MCF 10A (cell line): ENCODE measurements around the gene SLC22A23. TPM values are rescaled to one million over a fixed set of nuclear protein-coding genes. Genes with fewer than 3 reads are reported as not detected.
"Not testable (repeated sequence)": the region's sequence is repeated elsewhere in the genome, so short reads cannot be mapped to it uniquely, and the experiment has no call there.

Source experiments
- BruUV-seq: library from RNA; stranded (reverse); fragments of 400-500 nt; replicated peaks from 2 replicates; lab custom pipeline; 2021; lab: Mats Ljungman, UMichigan
- CTCF ChIA-PET: fragments of 300-600 bp; sonication (Branson Sonifier 250); formaldehyde crosslinking; extraction: SDS; loops from one replicate; lab custom pipeline; 2021; ENCODE audit warnings: antibody characterized with exemption, inconsistent platforms; lab: Yijun Ruan, JAX
- POLR2A ChIA-PET: fragments of 300-600, 350-650 bp; sonication (Branson Sonifier 250); formaldehyde crosslinking; extraction: SDS; loops from one replicate; lab custom pipeline; 2020; ENCODE audit warnings: antibody characterized with exemption, inconsistent platforms; lab: Yijun Ruan, JAX
- DNase-seq: peaks from one replicate; pipeline ENCODE4 v3.0.0-alpha.2; 2018; ENCODE audit not compliant: unreplicated experiment
- H3K27ac Mint-ChIP-seq: one replicate; pipeline ENCODE4 v1.8.0; 2022; ENCODE audit warnings: mild to moderate bottlenecking, low read depth, mixed read lengths; ENCODE audit not compliant: unreplicated experiment
- H3K27me3 Mint-ChIP-seq: one replicate; pipeline ENCODE4 v1.8.0; 2022; ENCODE audit warnings: mixed read lengths; ENCODE audit not compliant: insufficient read depth, unreplicated experiment
- H3K36me3 Mint-ChIP-seq: one replicate; pipeline ENCODE4 v1.8.0; 2022; ENCODE audit warnings: mild to moderate bottlenecking, moderate library complexity, mixed read lengths; ENCODE audit not compliant: insufficient read depth, unreplicated experiment
- H3K4me1 Mint-ChIP-seq: one replicate; pipeline ENCODE4 v1.8.0; 2022; ENCODE audit warnings: mixed read lengths; ENCODE audit not compliant: insufficient read depth, unreplicated experiment
- H3K4me3 Mint-ChIP-seq: one replicate; pipeline ENCODE4 v1.8.0; 2022; ENCODE audit warnings: mild to moderate bottlenecking, moderate library complexity, mixed read lengths; ENCODE audit not compliant: unreplicated experiment
- H3K9me3 Mint-ChIP-seq: one replicate; pipeline ENCODE4 v1.8.0; 2022; ENCODE audit warnings: mixed read lengths; ENCODE audit not compliant: unreplicated experiment
- intact Hi-C: fragments of 100-400 bp; cut with micrococcal nuclease; formaldehyde crosslinking; loops from 2 replicates; pipeline ENCODE4 v1.14.1; 2022
- total RNA-seq: library from RNA; stranded (reverse); gene quantifications from 2 replicates; pipeline ENCODE4 v1.2.3, GENCODE V29; 2022
- TF ChIP-seq, protein P1 (sequence below): fragments of 200-600 bp; IDR thresholded peaks from one replicate; pipeline ENCODE4 v1.8.0; 2022; ENCODE audit warnings: antibody characterized with exemption, mild to moderate bottlenecking; ENCODE audit not compliant: unreplicated experiment

The SLC22A23 gene
- total RNA-seq, 1 experiment from 2014 or later = 11.9 TPM

DNA sequence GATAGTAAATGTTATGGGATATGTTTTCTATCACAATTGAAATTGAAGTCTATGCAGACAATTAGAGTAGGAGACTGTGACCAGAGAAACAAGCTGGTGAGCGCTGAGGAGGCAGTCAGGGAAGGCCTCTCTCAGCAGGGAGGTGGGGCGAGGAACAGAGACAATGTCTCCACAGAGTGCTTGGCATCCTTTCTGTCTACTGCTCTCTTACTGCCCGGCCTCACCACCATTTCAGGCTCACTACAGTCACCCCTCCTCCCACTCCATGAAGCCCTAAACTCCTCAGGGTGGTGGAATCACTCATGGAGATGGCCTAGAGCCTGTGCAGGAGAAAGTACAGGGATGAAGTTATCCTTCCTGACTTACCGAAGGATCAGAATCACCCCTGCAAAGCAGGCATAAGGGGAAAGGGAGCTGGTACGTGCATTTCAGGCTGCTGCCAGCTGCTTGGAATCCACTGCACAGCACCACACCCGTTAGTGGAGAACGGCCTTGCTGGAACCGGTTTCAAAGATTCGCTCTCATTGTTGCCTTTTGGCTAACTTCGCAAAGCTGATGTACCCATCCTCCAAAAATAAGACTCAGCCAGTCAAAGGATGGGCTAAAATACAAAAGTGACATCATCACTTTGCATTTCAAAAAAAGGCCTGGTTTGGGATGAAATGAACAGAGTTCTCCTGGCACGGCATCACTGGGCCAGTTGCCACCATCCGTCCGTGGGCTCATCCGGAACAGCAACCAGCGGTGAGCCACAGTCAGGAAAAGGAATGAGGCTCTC lies 67.3 kb downstream of the SLC22A23 start:
- no TSS peak for BruUV-seq
- TF ChIP-seq, protein P1, sequence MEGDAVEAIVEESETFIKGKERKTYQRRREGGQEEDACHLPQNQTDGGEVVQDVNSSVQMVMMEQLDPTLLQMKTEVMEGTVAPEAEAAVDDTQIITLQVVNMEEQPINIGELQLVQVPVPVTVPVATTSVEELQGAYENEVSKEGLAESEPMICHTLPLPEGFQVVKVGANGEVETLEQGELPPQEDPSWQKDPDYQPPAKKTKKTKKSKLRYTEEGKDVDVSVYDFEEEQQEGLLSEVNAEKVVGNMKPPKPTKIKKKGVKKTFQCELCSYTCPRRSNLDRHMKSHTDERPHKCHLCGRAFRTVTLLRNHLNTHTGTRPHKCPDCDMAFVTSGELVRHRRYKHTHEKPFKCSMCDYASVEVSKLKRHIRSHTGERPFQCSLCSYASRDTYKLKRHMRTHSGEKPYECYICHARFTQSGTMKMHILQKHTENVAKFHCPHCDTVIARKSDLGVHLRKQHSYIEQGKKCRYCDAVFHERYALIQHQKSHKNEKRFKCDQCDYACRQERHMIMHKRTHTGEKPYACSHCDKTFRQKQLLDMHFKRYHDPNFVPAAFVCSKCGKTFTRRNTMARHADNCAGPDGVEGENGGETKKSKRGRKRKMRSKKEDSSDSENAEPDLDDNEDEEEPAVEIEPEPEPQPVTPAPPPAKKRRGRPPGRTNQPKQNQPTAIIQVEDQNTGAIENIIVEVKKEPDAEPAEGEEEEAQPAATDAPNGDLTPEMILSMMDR = no peak
- DNase-seq = peak; percentile 92

GRCh38 chr6:3388786-3389185 lies 68.1 kb downstream of the SLC22A23 start:
- intact Hi-C loops = no loop called here
- peaks cover 12% of the 10 kb centered on the region for H3K4me1 Mint-ChIP-seq
- H3K27ac Mint-ChIP-seq = no peak overlapping the region
- TF ChIP-seq, protein P1 = no peak
- BruUV-seq = no TSS peak
- H3K9me3 Mint-ChIP-seq = no peaks in the 10 kb centered on the region
- peaks cover 6% of the 10 kb centered on the region for H3K36me3 Mint-ChIP-seq
- no peak overlapping the region for H3K4me3 Mint-ChIP-seq
- POLR2A ChIA-PET = interaction anchor here (0.7 to 1.5 kb wide), 3 partner anchors 15 to 72 kb away, joined by 3 to 10 read pairs (median 10); no protein-coding TSS in a partner anchor
- CTCF ChIA-PET = interaction anchor here (1.2 kb wide), 1 partner anchor 343 kb away, joined by 3 read pairs; no protein-coding TSS in a partner anchor
- DNase-seq = no peak
- no peaks in the 10 kb centered on the region for H3K27me3 Mint-ChIP-seq

More for the DNA sequence above, 67.3 kb downstream of the SLC22A23 start:
- POLR2A ChIA-PET = interaction anchor here (0.6 to 1.5 kb wide), 9 partner anchors 14 to 180 kb away, joined by 3 to 10 read pairs (median 3); no protein-coding TSS in a partner anchor
- H3K36me3 Mint-ChIP-seq = peaks cover 6% of the 10 kb centered on the region
- CTCF ChIA-PET = interaction anchor here (0.7 to 1.2 kb wide), 3 partner anchors 66 to 343 kb away, joined by 3 read pairs; no protein-coding TSS in a partner anchor
- H3K4me1 Mint-ChIP-seq = peaks cover 12% of the 10 kb centered on the region
- H3K27me3 Mint-ChIP-seq = no peaks in the 10 kb centered on the region
- intact Hi-C loops = loop anchor here (1.0 to 5.0 kb wide), 2 partner anchors 107 to 203 kb away; no protein-coding TSS in a partner anchor
- H3K4me3 Mint-ChIP-seq = peak overlapping the region; percentile 35
- no peaks in the 10 kb centered on the region for H3K9me3 Mint-ChIP-seq
- H3K27ac Mint-ChIP-seq = no peak overlapping the region

- peaks cover 6% of the 10 kb centered on the region for H3K36me3 Mint-ChIP-seq
- ChIA-PET POLR2A (interaction anchor here (0.6 to 1.3 kb wide), 2 partner anchors 105 to 149 kb away, joined by 3 to 4 read pairs; no protein-coding TSS in a partner anchor), CTCF (no interaction called here)
- no TSS peak for BruUV-seq
- no peaks in the 10 kb centered on the region for H3K27me3 Mint-ChIP-seq
- H3K9me3 Mint-ChIP-seq = no peaks in the 10 kb centered on the region
- TF ChIP-seq, protein P1 = no peak
- peaks cover 36% of the 10 kb centered on the region for H3K4me1 Mint-ChIP-seq
- no peak overlapping the region for H3K27ac Mint-ChIP-seq
- intact Hi-C loops = no loop called here
- no peak overlapping the region for H3K4me3 Mint-ChIP-seq
- DNase-seq = no peak
Measured at GRCh38 chr6:3386374-3386857, 70.4 kb downstream of the SLC22A23 start.

DNA sequence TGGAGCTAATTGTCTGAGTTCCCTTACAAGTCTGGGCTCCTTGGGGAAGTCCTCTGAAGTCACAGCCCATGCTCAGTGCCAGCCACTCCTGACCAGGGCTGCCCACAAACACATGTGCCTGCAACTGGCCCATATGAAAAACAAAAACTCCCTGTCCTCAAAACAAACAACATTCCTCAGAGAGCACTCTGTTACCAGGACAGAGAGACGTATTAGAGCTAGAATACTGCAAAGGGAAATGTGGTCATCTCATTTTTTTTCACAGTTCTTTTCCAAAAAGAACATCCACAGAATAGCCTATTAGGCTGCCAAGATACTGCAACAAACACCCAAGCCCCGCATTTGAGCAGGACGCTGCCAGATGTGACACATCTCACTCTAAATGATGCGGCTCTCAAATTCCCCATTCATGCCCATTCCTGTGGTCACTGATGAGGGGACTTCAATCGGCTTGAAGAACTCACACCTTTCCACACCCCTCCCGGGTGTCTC lies 71.1 kb downstream of the SLC22A23 start:
- CTCF ChIA-PET = no interaction called here
- no peaks in the 10 kb centered on the region for H3K9me3 Mint-ChIP-seq
- BruUV-seq = no TSS peak
- peaks cover 6% of the 10 kb centered on the region for H3K36me3 Mint-ChIP-seq
- intact Hi-C loops = no loop called here
- no peak overlapping the region for H3K4me3 Mint-ChIP-seq
- no peaks in the 10 kb centered on the region for H3K27me3 Mint-ChIP-seq
- H3K27ac Mint-ChIP-seq = no peak overlapping the region
- POLR2A ChIA-PET = interaction anchor here (0.6 to 1.3 kb wide), 2 partner anchors 104 to 115 kb away, joined by 4 read pairs; no protein-coding TSS in a partner anchor
- no peak for DNase-seq
- peaks cover 36% of the 10 kb centered on the region for H3K4me1 Mint-ChIP-seq
- TF ChIP-seq, protein P1 = no peak

DNA sequence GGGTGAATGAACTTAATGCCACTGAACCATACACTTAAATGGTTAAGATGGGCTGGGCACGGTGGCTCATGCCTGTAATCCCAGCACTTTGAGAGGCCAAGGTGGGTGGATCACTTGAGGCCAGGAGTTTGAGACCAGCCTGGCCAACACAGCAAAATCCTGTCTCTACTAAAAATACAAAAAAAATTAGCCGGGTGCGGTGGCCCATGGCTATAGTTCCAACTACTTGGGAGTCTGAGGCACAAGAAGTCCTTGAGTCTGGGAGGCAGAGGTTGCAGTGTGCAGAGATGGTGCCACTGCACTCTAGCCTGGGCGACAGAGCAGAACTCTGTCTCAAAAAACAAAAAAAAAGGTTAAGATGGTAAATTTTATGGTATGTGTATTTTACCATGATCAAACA lies 71.7 kb downstream of the SLC22A23 start:
- POLR2A ChIA-PET = interaction anchor here (0.6 kb wide), 1 partner anchor 114 kb away, joined by 4 read pairs; no protein-coding TSS in a partner anchor
- intact Hi-C loops, BruUV-seq, H3K27ac Mint-ChIP-seq, H3K4me3 Mint-ChIP-seq, CTCF ChIA-PET, H3K27me3 Mint-ChIP-seq, DNase-seq, H3K36me3 Mint-ChIP-seq, H3K9me3 Mint-ChIP-seq: not testable (repeated sequence)
- peaks cover 36% of the 10 kb centered on the region for H3K4me1 Mint-ChIP-seq
